B cell (primary cell): ENCODE data around the gene PLA2G4E. TPM values are rescaled to one million over a fixed set of nuclear protein-coding genes. Genes with fewer than 3 reads are reported as not detected.

ENCODE experiments used
- ATAC-seq: fragments of 200-7000 bp; cut with Tn5 transposase; one replicate; pipeline ENCODE4 v1.10.0; 2021; ENCODE audit warnings: low read depth, mild to moderate bottlenecking, moderate number of reproducible peaks, moderate library complexity
- CTCF ChIA-PET: fragments of 350-600 bp; sonication (Branson Sonifier 250); formaldehyde crosslinking; loops from one replicate; lab custom pipeline; 2021; ENCODE audit warnings: antibody characterized with exemption, inconsistent platforms; lab: Charles Lee
- POLR2A ChIA-PET: fragments of 350-600 bp; sonication (Branson Sonifier 250); formaldehyde crosslinking; loops from one replicate; lab custom pipeline; 2021; ENCODE audit warnings: antibody characterized with exemption; lab: Charles Lee
- DNase-seq: peaks from one replicate; pipeline ENCODE4 v3.0.0; 2013
- H2AFZ ChIP-seq: 2 replicates; pipeline ENCODE4 v1.6.1; 2012; ENCODE audit warnings: mild to moderate bottlenecking, low read depth, low read length; ENCODE audit not compliant: insufficient read depth, poor library complexity, severe bottlenecking
- H3K27ac ChIP-seq, 2 donors: 1 replicate in 1 of 2; 2 replicates in 1 of 2; pipeline ENCODE4 v1.5.1; 2012 to 2013; ENCODE audit warnings: low read length in 2 of 2, mild to moderate bottlenecking in 2 of 2, moderate library complexity in 1 of 2
- H3K27me3 ChIP-seq, 4 experiments: fragments of 200-600 bp in 1 of 4; sonication (generic) in 1 of 4; replicated peaks in 1 of 4; 1 replicate in 2 of 4; 2 replicates in 2 of 4; pipeline versions ENCODE4 v1.6.1 to v1.7.0; 2013 to 2016; ENCODE audit warnings: low read length in 3 of 4, mild to moderate bottlenecking in 2 of 4, mixed read lengths in 1 of 4, moderate library complexity in 1 of 4; ENCODE audit not compliant: insufficient read depth in 4 of 4, control insufficient read depth in 3 of 4; ENCODE audit errors: control extremely low read depth in 1 of 4
- H3K36me3 ChIP-seq, 2 experiments: replicated peaks in 1 of 2; 1 replicate in 1 of 2; 2 replicates in 1 of 2; pipeline versions ENCODE4 v1.6.1 to v1.7.1; 2013; ENCODE audit warnings: low read length in 1 of 2; ENCODE audit not compliant: insufficient read depth in 2 of 2, control insufficient read depth in 1 of 2; ENCODE audit errors: control extremely low read depth in 1 of 2, extremely low read depth in 1 of 2
- H3K4me1 ChIP-seq, 2 donors: fragments of 200-600 bp in 1 of 2; sonication (generic) in 1 of 2; 1 replicate in 1 of 2; 2 replicates in 1 of 2; pipeline versions ENCODE4 v1.5.1 to v1.6.1; 2013 to 2017; ENCODE audit warnings: low read length in 2 of 2; ENCODE audit not compliant: control insufficient read depth in 2 of 2, insufficient read depth in 2 of 2
- H3K4me2 ChIP-seq: replicated peaks from 2 replicates; pipeline ENCODE3; 2012; ENCODE audit warnings: mild to moderate bottlenecking, low read depth, low read length; ENCODE audit not compliant: poor library complexity, severe bottlenecking
- H3K4me3 ChIP-seq, 5 experiments: fragments of 200-600 bp in 1 of 5; sonication (generic) in 1 of 5; 1 replicate in 3 of 5; 2 replicates in 2 of 5; pipeline versions ENCODE4 v1.5.1 to v1.7.0; 2011 to 2016; ENCODE audit warnings: low read length in 4 of 5, mild to moderate bottlenecking in 4 of 5, low read depth in 2 of 5, control low read depth in 1 of 5, moderate library complexity in 1 of 5; ENCODE audit not compliant: insufficient read depth in 1 of 5; ENCODE audit errors: control extremely low read depth in 1 of 5, extremely low read depth in 1 of 5
- H3K79me2 ChIP-seq: fragments of 200-600 bp; sonication (generic); one replicate; pipeline ENCODE4 v1.6.0; 2016; ENCODE audit warnings: low read length; ENCODE audit not compliant: control insufficient read depth, insufficient read depth
- H3K9ac ChIP-seq: fragments of 200-600 bp; sonication (generic); 2 replicates; pipeline ENCODE4 v1.6.1; 2017; ENCODE audit warnings: mild to moderate bottlenecking, low read length, moderate library complexity
- H3K9me3 ChIP-seq, 3 donors: one replicate each; pipeline versions ENCODE4 v1.6.1 to v1.7.1; 2013; ENCODE audit warnings: low read length in 2 of 3; ENCODE audit not compliant: control insufficient read depth in 2 of 3, insufficient read depth in 1 of 3; ENCODE audit errors: control extremely low read depth in 1 of 3
- H4K20me1 ChIP-seq: 2 replicates; pipeline ENCODE4 v1.6.0; 2012; ENCODE audit warnings: mild to moderate bottlenecking, low read length; ENCODE audit not compliant: insufficient read depth, control insufficient read depth, poor library complexity, severe bottlenecking
- H3K27ac Mint-ChIP-seq: one replicate; pipeline ENCODE4 v1.8.0; 2021; ENCODE audit warnings: mixed read lengths
- H3K27me3 Mint-ChIP-seq: one replicate; pipeline ENCODE4 v1.8.0; 2021; ENCODE audit warnings: mixed read lengths
- H3K4me1 Mint-ChIP-seq: one replicate; pipeline ENCODE4 v1.8.0; 2021; ENCODE audit warnings: mixed read lengths
- H3K4me3 Mint-ChIP-seq: one replicate; pipeline ENCODE4 v1.8.0; 2021; ENCODE audit warnings: mixed read lengths
- H3K9me3 Mint-ChIP-seq: one replicate; pipeline ENCODE4 v1.8.0; 2022; ENCODE audit warnings: mixed read lengths; ENCODE audit not compliant: insufficient read depth
- CTCF ChIP-seq: fragments of 200-600 bp; IDR thresholded peaks from one replicate; pipeline ENCODE4 v1.8.0; 2022; ENCODE audit warnings: antibody characterized with exemption, mild to moderate bottlenecking
- EZH2 ChIP-seq: IDR thresholded peaks from 2 replicates; pipeline ENCODE4 v1.6.1; 2012; ENCODE audit warnings: borderline replicate concordance, low read depth, mild to moderate bottlenecking, moderate library complexity, low read length; ENCODE audit not compliant: insufficient read depth, poor library complexity, severe bottlenecking
- WGBS: methylation state at CpG from one replicate; pipeline ENCODE4 v1.1.5; 2013; ENCODE audit warnings: missing lambda C conversion rate; ENCODE audit not compliant: insufficient coverage; 5-methylcytosine and 5-hydroxymethylcytosine counted together
- intact Hi-C: fragments of 100-400 bp; cut with micrococcal nuclease; formaldehyde crosslinking; loops from one replicate; pipeline ENCODE4 v1.10.0; 2022
- polyA plus RNA-seq: library from polyadenylated mRNA; depleted of rRNA; stranded (reverse); fragments of >200 nt; gene quantifications from 2 replicates; pipeline ENCODE4 v1.2.3, GENCODE V29; 2012
- total RNA-seq, 2 donors: library from RNA; stranded (reverse); fragments of 120-200 nt in 1 of 2; gene quantifications; 1 replicate in 1 of 2; 2 replicates in 1 of 2; pipeline versions ENCODE4 v1.2.3 to v1.2.4, GENCODE V29; 2013 to 2022

The PLA2G4E gene
- total and polyA plus RNA-seq, 2 donors (not counting 1 experiment from before 2014, with no cell fraction given) = not detected

- H2AFZ ChIP-seq = no peak overlapping the region
- peaks cover 7% of the 10 kb centered on the region in 2 donors for H3K4me1 ChIP-seq
- H3K27ac Mint-ChIP-seq = no peak overlapping the region
- peaks cover 30% of the 10 kb centered on the region for H3K27me3 Mint-ChIP-seq
- no peaks in the 10 kb centered on the region for H4K20me1 ChIP-seq
- no peaks in the 10 kb centered on the region for H3K79me2 ChIP-seq
- ChIA-PET POLR2A (no interaction called here), CTCF (interaction anchor here (1.1 to 6.8 kb wide), 4 partner anchors 16 to 69 kb away, joined by 3 to 109 read pairs (median 14); no protein-coding TSS in a partner anchor)
- H3K9me3 Mint-ChIP-seq = no peaks in the 10 kb centered on the region
- no peak overlapping the region for H3K4me3 Mint-ChIP-seq
- no peak for DNase-seq
- H3K27ac ChIP-seq = no peak overlapping the region
- no CpG with 5 or more reads among the region's 3 CpGs for WGBS
- no peak overlapping the region for H3K4me3 ChIP-seq
- no peak overlapping the region for H3K9ac ChIP-seq
- intact Hi-C loops = loop anchor here (1.0 kb wide), 1 partner anchor 284 kb away; the partner anchor contains the start of gene MAPKBP1
- H3K4me2 ChIP-seq = no peak overlapping the region
- peaks cover 9% of the 10 kb centered on the region for H3K4me1 Mint-ChIP-seq
- no peak for ATAC-seq
- peaks cover 0 to 26% (median 13%) of the 10 kb centered on the region in 4 experiments for H3K27me3 ChIP-seq
- TF ChIP-seq EZH2 (no peak), CTCF (no peak)
- no peaks in the 10 kb centered on the region for H3K36me3 ChIP-seq
- no peaks in the 10 kb centered on the region for H3K9me3 ChIP-seq
Measured at GRCh38 chr15:42058791-42059190, 37.9 kb upstream of the PLA2G4E start.

GRCh38 chr15:42057799-42058646 lies 37.2 kb upstream of the PLA2G4E start:
- WGBS = 50% methylated on average over 1 of the region's 6 CpGs
- no peak for ATAC-seq
- no peaks in the 10 kb centered on the region for H3K9me3 ChIP-seq

More at GRCh38 chr15:42057799-42058646, 37.2 kb upstream of the PLA2G4E start:
- H3K27me3 ChIP-seq = peaks cover 0 to 26% (median 13%) of the 10 kb centered on the region in 4 experiments
- no peak overlapping the region for H3K27ac ChIP-seq
- H3K4me3 ChIP-seq = no peak overlapping the region
- H3K27ac Mint-ChIP-seq = no peak overlapping the region
- CTCF ChIA-PET = interaction anchor here (0.7 to 6.8 kb wide), 6 partner anchors 21 to 285 kb away, joined by 3 to 109 read pairs (median 14); partner anchors contain the start of gene MAPKBP1
- no peak for DNase-seq
- H3K4me1 Mint-ChIP-seq = peaks cover 9% of the 10 kb centered on the region
- H3K4me1 ChIP-seq = peaks cover 7% of the 10 kb centered on the region in 2 donors
- no peaks in the 10 kb centered on the region for H3K9me3 Mint-ChIP-seq
- H3K36me3 ChIP-seq = no peaks in the 10 kb centered on the region
- no peaks in the 10 kb centered on the region for H4K20me1 ChIP-seq
- H3K27me3 Mint-ChIP-seq = peaks cover 28% of the 10 kb centered on the region
- intact Hi-C loops = no loop called here
- H2AFZ ChIP-seq = no peak overlapping the region
- no peaks in the 10 kb centered on the region for H3K79me2 ChIP-seq
- TF ChIP-seq CTCF = no peak
- no peak for TF ChIP-seq EZH2
- no peak overlapping the region for H3K4me3 Mint-ChIP-seq
- H3K9ac ChIP-seq = no peak overlapping the region
- no peak overlapping the region for H3K4me2 ChIP-seq
- POLR2A ChIA-PET = no interaction called here
